Loucy (cell line): ENCODE results near the gene SAMD4B.
"Not testable (repeated sequence)": the region's sequence is repeated elsewhere in the genome, so short reads cannot be mapped to it uniquely, and the experiment has no call there.

Experiments used
- H2AFZ ChIP-seq: fragments of 200-600 bp; sonication (generic); 2 replicates; pipeline ENCODE4 v1.6.0; 2016; ENCODE audit warnings: antibody characterized with exemption, mild to moderate bottlenecking, low read length, moderate library complexity
- H3F3A ChIP-seq: fragments of 200-600 bp; 2 replicates; pipeline ENCODE4 v1.6.0; 2016; ENCODE audit warnings: antibody characterized with exemption, low read depth, mild to moderate bottlenecking
- H3K27me3 ChIP-seq: fragments of 200-600 bp; sonication (generic); 2 replicates; pipeline ENCODE4 v1.6.1; 2014; ENCODE audit warnings: low read length, mild to moderate bottlenecking; ENCODE audit not compliant: insufficient read depth, poor library complexity, severe bottlenecking
- H3K36me3 ChIP-seq: fragments of 200-600 bp; sonication (generic); 2 replicates; pipeline ENCODE4 v1.6.1; 2016; ENCODE audit warnings: low read length; ENCODE audit not compliant: insufficient read depth
- H3K4me1 ChIP-seq: fragments of 200-600 bp; sonication (generic); 2 replicates; pipeline ENCODE4 v1.5.1; 2014; ENCODE audit warnings: low read length, mild to moderate bottlenecking; ENCODE audit not compliant: insufficient read depth, poor library complexity, severe bottlenecking
- H3K4me2 ChIP-seq: fragments of 200-600 bp; sonication (generic); 2 replicates; pipeline ENCODE4 v1.6.0; 2014; ENCODE audit warnings: antibody characterized with exemption, low read length, low read depth, mild to moderate bottlenecking; ENCODE audit not compliant: poor library complexity, severe bottlenecking
- H3K4me3 ChIP-seq: fragments of 200-600 bp; sonication (generic); 2 replicates; pipeline ENCODE4 v1.5.1; 2014; ENCODE audit warnings: low read length, mild to moderate bottlenecking, mixed read lengths; ENCODE audit not compliant: poor library complexity, severe bottlenecking
- H3K79me2 ChIP-seq: fragments of 200-600 bp; sonication (generic); 2 replicates; pipeline ENCODE4 v1.6.1; 2014; ENCODE audit warnings: low read length; ENCODE audit not compliant: insufficient read depth
- H3K9ac ChIP-seq: fragments of 200-600 bp; sonication (generic); 2 replicates; pipeline ENCODE4 v1.6.0; 2014; ENCODE audit warnings: mild to moderate bottlenecking, low read depth, low read length, moderate library complexity; ENCODE audit not compliant: poor library complexity, severe bottlenecking
- H3K9me2 ChIP-seq: fragments of 200-600 bp; sonication (generic); replicated peaks from 2 replicates; pipeline ENCODE4 v1.6.1; 2016; ENCODE audit warnings: low read depth, low read length, mixed read lengths
- H3K9me3 ChIP-seq: fragments of 200-600 bp; sonication (generic); 2 replicates; pipeline ENCODE4 v1.6.1; 2014; ENCODE audit warnings: mild to moderate bottlenecking, antibody characterized with exemption, low read length, low read depth; ENCODE audit not compliant: insufficient read depth
- H4K20me1 ChIP-seq: fragments of 200-600 bp; sonication (generic); 2 replicates; pipeline ENCODE4 v1.6.0; 2014; ENCODE audit warnings: antibody characterized with exemption, low read length, mild to moderate bottlenecking; ENCODE audit not compliant: insufficient read depth, poor library complexity, severe bottlenecking
- EZH2phosphoT487 ChIP-seq: fragments of 200-600 bp; IDR thresholded peaks from 2 replicates; pipeline ENCODE4 v1.6.1; 2018; ENCODE audit warnings: antibody characterized with exemption, mild to moderate bottlenecking, moderate library complexity, borderline replicate concordance
- TF ChIP-seq, protein P1 (sequence below): fragments of 200-600 bp; sonication (generic); conservative IDR thresholded peaks from 2 replicates; pipeline ENCODE4 v1.5.1; 2014; ENCODE audit warnings: mild to moderate bottlenecking, antibody characterized with exemption, low read length

Gene SAMD4B

GRCh38 chr19:39332293-39332692 lies 9.9 kb upstream of the SAMD4B start:
- Histone ChIP-seq H3K4me3 (no peak overlapping the region), H3K9me2 (no peaks in the 10 kb centered on the region), H3K4me1 (peaks cover 33% of the 10 kb centered on the region), H3K27me3 (no peaks in the 10 kb centered on the region), H3F3A (no peaks in the 10 kb centered on the region; the same call in 1 of the 2 replicates), H3K9ac (no peak overlapping the region), H3K36me3 (peaks cover 3% of the 10 kb centered on the region; the same call in 1 of the 2 replicates), H4K20me1 (peaks cover 4% of the 10 kb centered on the region), H3K9me3 (no peaks in the 10 kb centered on the region), H2AFZ (no peak overlapping the region), H3K79me2 (peaks cover 42% of the 10 kb centered on the region), H3K4me2 (peak overlapping the region; percentile 49)
- TF ChIP-seq EZH2phosphoT487 = no peak
- TF ChIP-seq, protein P1, sequence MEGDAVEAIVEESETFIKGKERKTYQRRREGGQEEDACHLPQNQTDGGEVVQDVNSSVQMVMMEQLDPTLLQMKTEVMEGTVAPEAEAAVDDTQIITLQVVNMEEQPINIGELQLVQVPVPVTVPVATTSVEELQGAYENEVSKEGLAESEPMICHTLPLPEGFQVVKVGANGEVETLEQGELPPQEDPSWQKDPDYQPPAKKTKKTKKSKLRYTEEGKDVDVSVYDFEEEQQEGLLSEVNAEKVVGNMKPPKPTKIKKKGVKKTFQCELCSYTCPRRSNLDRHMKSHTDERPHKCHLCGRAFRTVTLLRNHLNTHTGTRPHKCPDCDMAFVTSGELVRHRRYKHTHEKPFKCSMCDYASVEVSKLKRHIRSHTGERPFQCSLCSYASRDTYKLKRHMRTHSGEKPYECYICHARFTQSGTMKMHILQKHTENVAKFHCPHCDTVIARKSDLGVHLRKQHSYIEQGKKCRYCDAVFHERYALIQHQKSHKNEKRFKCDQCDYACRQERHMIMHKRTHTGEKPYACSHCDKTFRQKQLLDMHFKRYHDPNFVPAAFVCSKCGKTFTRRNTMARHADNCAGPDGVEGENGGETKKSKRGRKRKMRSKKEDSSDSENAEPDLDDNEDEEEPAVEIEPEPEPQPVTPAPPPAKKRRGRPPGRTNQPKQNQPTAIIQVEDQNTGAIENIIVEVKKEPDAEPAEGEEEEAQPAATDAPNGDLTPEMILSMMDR = no peak

- not testable (repeated sequence) for H3F3A ChIP-seq, H2AFZ ChIP-seq, H3K36me3 ChIP-seq, H4K20me1 ChIP-seq, H3K9me3 ChIP-seq, H3K4me3 ChIP-seq, H3K27me3 ChIP-seq, H3K9ac ChIP-seq, H3K9me2 ChIP-seq
- Histone ChIP-seq H3K4me1 (peaks cover 35% of the 10 kb centered on the region), H3K4me2 (peak overlapping the region; percentile 49), H3K79me2 (peaks cover 42% of the 10 kb centered on the region)
These were observed 9.5 kb upstream of the SAMD4B start for GRCh38 chr19:39332738-39333137.

GRCh38 chr19:39333507-39333906 lies 8.7 kb upstream of the SAMD4B start:
- H3K4me1 ChIP-seq = peaks cover 35% of the 10 kb centered on the region
- TF ChIP-seq EZH2phosphoT487 = no peak
- TF ChIP-seq, protein P1 = no peak
- H3K36me3 ChIP-seq = peaks cover 3% of the 10 kb centered on the region; the same call in 1 of the 2 replicates
- H3K79me2 ChIP-seq = peaks cover 42% of the 10 kb centered on the region
- H2AFZ ChIP-seq = no peak overlapping the region
- no peaks in the 10 kb centered on the region for H4K20me1 ChIP-seq
- no peaks in the 10 kb centered on the region for H3K9me3 ChIP-seq
- H3K9ac ChIP-seq = no peak overlapping the region
- no peaks in the 10 kb centered on the region for H3K27me3 ChIP-seq
- H3K4me3 ChIP-seq = no peak overlapping the region
- no peaks in the 10 kb centered on the region for H3K9me2 ChIP-seq
- H3K4me2 ChIP-seq = peak overlapping the region; percentile 49
- H3F3A ChIP-seq = no peaks in the 10 kb centered on the region; the same call in 1 of the 2 replicates

GRCh38 chr19:39334444-39334976 lies 7.7 kb upstream of the SAMD4B start:
- Histone ChIP-seq H2AFZ (no peak overlapping the region), H4K20me1 (no peaks in the 10 kb centered on the region), H3K9me3 (no peaks in the 10 kb centered on the region), H3F3A (no peaks in the 10 kb centered on the region), H3K27me3 (no peaks in the 10 kb centered on the region), H3K9me2 (no peaks in the 10 kb centered on the region), H3K79me2 (peaks cover 42% of the 10 kb centered on the region), H3K4me3 (peak overlapping the region; percentile 82), H3K4me1 (peaks cover 35% of the 10 kb centered on the region), H3K9ac (peak overlapping the region; percentile 92), H3K36me3 (no peaks in the 10 kb centered on the region), H3K4me2 (peak overlapping the region; percentile 49)
- TF ChIP-seq, protein P1 = no peak
- TF ChIP-seq EZH2phosphoT487 = no peak
